ENCODE results near the gene TNF.

The TNF gene

DNA sequence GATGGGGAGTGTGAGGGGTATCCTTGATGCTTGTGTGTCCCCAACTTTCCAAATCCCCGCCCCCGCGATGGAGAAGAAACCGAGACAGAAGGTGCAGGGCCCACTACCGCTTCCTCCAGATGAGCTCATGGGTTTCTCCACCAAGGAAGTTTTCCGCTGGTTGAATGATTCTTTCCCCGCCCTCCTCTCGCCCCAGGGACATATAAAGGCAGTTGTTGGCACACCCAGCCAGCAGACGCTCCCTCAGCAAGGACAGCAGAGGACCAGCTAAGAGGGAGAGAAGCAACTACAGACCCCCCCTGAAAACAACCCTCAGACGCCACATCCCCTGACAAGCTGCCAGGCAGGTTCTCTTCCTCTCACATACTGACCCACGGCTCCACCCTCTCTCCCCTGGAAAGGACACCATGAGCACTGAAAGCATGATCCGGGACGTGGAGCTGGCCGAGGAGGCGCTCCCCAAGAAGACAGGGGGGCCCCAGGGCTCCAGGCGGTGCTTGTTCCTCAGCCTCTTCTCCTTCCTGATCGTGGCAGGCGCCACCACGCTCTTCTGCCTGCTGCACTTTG lies at the start of gene TNF:
TSS of gene TNF (plus strand) at position 231 of the 567 bp plus-strand sequence. CDS start at position 408, 177 bp downstream.
- Histone ChIP-seq H3K9ac (ENCODE audit: low read depth in 1 of 2, low read length in 2 of 2) (peak within 1 kb of the TSS; percentile 35 to 47), H3K4me3 (ENCODE audit: low read length in 2 of 2) (peak within 1 kb of the TSS; percentile 47 to 74), H3K27me3 (ENCODE audit: control insufficient read depth in 2 of 2, insufficient read depth in 2 of 2, low read length in 2 of 2) (peaks cover 0 to 5% of the 10 kb centered on the region in 2 donors)

DNA sequence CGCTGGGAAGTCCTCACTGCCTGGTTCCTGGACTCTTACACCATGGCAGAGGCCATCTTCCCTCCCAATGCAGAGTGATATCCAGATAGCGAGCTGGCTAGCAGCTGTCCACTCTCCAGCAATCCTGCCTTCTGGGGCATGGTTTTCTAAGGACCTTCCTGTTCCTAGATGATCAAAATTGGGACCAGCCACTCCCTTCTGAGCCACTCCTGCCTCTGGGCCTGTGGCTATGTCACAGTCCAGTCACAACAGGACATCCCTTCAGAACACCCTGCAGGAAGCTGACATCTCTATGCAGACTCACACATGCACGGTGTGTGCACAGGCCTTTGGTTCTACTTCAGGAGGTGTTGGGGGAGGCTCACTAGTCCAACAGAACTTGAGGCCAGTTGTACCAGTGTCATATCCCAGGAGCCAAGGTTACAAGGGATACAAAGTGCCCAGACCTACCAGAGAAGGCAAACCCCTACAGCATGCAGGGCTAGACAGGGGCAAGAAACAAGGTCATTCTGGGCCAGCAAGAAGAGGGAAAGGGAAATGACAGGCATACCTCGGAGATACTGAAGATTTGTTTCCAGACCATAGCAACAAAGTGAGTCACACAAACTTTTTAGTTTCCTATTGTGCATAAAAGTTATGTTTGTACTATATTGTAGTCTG lies 49.3 kb upstream of the TNF start:
- H3K9me3 ChIP-seq (ENCODE audit: control insufficient read depth in 2 of 2, low read length in 2 of 2): no peaks in the 10 kb centered on the region
- H3K27ac ChIP-seq (ENCODE audit: low read depth in 2 of 2, low read length in 2 of 2): no peak overlapping the region
- H3K36me3 ChIP-seq (ENCODE audit: control insufficient read depth in 2 of 2, insufficient read depth in 2 of 2, low read length in 2 of 2): peaks cover 12 to 14% of the 10 kb centered on the region in 2 donors

More for the DNA sequence above, at the start of gene TNF:
- Histone ChIP-seq H3K9me3 (ENCODE audit: control insufficient read depth in 2 of 2, low read length in 2 of 2) (no peaks in the 10 kb centered on the region), H3K27ac (ENCODE audit: low read depth in 2 of 2, low read length in 2 of 2) (peak within 1 kb of the TSS; percentile 25 to 68), H3K4me1 (ENCODE audit: control insufficient read depth in 2 of 2, insufficient read depth in 2 of 2, low read length in 2 of 2) (peaks cover 3 to 11% of the 10 kb centered on the region in 2 donors), H3K36me3 (ENCODE audit: control insufficient read depth in 2 of 2, insufficient read depth in 2 of 2, low read length in 2 of 2) (no peaks in the 10 kb centered on the region)

DNA sequence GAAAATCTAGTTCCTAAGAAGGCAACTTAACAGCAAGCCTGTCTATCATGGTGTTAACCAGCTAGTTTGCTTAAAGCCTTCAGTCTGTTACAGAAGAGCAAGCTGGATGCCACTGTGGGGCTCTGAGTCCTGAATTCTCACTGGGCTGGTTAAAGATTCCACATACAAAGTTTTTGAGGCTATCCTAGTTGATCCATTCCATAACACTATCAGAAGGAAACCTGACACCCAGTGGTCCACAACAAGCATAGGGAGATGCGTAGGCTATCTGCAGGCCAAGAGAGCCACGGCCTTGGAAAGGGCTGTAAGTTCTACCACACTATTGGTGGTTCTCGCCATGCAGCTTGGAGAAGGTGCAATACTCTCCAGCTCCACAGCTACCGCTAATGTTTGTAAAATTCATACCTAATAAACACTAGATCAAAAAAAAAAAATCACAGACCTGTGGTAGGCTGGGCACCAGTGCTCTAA lies 47.0 kb upstream of the TNF start:
- no peaks in the 10 kb centered on the region for H3K4me1 ChIP-seq (ENCODE audit: control insufficient read depth in 2 of 2, insufficient read depth in 2 of 2, low read length in 2 of 2)
- H3K27ac ChIP-seq (ENCODE audit: low read depth in 2 of 2, low read length in 2 of 2): no peak overlapping the region
- peaks cover 32% of the 10 kb centered on the region in 2 donors for H3K36me3 ChIP-seq (ENCODE audit: control insufficient read depth in 2 of 2, insufficient read depth in 2 of 2, low read length in 2 of 2)
- H3K9me3 ChIP-seq (ENCODE audit: control insufficient read depth in 2 of 2, low read length in 2 of 2): no peaks in the 10 kb centered on the region
- H3K9ac ChIP-seq (ENCODE audit: low read depth in 1 of 2, low read length in 2 of 2): no peak overlapping the region
- no peak overlapping the region for H3K4me3 ChIP-seq (ENCODE audit: low read length in 2 of 2)
- no peaks in the 10 kb centered on the region for H3K27me3 ChIP-seq (ENCODE audit: control insufficient read depth in 2 of 2, insufficient read depth in 2 of 2, low read length in 2 of 2)

More for the DNA sequence above, 49.3 kb upstream of the TNF start:
- Histone ChIP-seq H3K4me3 (ENCODE audit: low read length in 2 of 2) (no peak overlapping the region), H3K9ac (ENCODE audit: low read depth in 1 of 2, low read length in 2 of 2) (no peak overlapping the region), H3K27me3 (ENCODE audit: control insufficient read depth in 2 of 2, insufficient read depth in 2 of 2, low read length in 2 of 2) (no peaks in the 10 kb centered on the region), H3K4me1 (ENCODE audit: control insufficient read depth in 2 of 2, insufficient read depth in 2 of 2, low read length in 2 of 2) (no peaks in the 10 kb centered on the region)

DNA sequence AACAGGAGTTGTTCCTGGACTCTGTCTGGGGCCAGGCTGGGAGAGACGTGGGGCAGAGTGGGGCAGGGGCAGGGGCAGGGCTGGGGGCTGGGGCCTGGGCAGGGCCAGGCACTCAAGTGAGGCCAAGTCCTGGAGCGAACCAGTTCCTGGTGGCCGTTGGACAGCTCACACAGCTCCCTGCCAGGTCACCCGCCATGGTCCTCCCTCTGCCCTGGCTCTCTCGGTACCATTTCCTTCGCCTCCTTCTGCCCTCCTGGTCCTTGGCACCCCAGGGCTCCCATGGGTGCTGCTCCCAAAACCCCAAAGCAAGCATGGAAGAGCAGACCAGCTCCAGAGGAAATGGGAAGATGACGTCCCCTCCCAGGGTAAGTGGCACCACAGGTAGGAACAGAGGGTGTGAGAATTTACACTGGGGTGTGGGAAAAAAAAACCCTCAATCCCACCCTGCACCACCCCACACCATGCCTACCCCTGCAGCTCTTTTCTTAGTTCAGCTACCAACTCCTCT lies 46.5 kb upstream of the TNF start, which contains the start of gene MCCD1:
TSS of gene MCCD1 (plus strand) at position 142 of the 508 bp plus-strand sequence. CDS start at position 195, 53 bp downstream.
- Histone ChIP-seq H3K4me1 (ENCODE audit: control insufficient read depth in 2 of 2, insufficient read depth in 2 of 2, low read length in 2 of 2) (no peaks in the 10 kb centered on the region), H3K9ac (ENCODE audit: low read depth in 1 of 2, low read length in 2 of 2) (no peak within 1 kb of the TSS), H3K27ac (ENCODE audit: low read depth in 2 of 2, low read length in 2 of 2) (no peak within 1 kb of the TSS), H3K4me3 (ENCODE audit: low read length in 2 of 2) (no peak within 1 kb of the TSS), H3K9me3 (ENCODE audit: control insufficient read depth in 2 of 2, low read length in 2 of 2) (no peaks in the 10 kb centered on the region), H3K36me3 (ENCODE audit: control insufficient read depth in 2 of 2, insufficient read depth in 2 of 2, low read length in 2 of 2) (peaks cover 38% of the 10 kb centered on the region in 2 donors), H3K27me3 (ENCODE audit: control insufficient read depth in 2 of 2, insufficient read depth in 2 of 2, low read length in 2 of 2) (no peaks in the 10 kb centered on the region)

DNA sequence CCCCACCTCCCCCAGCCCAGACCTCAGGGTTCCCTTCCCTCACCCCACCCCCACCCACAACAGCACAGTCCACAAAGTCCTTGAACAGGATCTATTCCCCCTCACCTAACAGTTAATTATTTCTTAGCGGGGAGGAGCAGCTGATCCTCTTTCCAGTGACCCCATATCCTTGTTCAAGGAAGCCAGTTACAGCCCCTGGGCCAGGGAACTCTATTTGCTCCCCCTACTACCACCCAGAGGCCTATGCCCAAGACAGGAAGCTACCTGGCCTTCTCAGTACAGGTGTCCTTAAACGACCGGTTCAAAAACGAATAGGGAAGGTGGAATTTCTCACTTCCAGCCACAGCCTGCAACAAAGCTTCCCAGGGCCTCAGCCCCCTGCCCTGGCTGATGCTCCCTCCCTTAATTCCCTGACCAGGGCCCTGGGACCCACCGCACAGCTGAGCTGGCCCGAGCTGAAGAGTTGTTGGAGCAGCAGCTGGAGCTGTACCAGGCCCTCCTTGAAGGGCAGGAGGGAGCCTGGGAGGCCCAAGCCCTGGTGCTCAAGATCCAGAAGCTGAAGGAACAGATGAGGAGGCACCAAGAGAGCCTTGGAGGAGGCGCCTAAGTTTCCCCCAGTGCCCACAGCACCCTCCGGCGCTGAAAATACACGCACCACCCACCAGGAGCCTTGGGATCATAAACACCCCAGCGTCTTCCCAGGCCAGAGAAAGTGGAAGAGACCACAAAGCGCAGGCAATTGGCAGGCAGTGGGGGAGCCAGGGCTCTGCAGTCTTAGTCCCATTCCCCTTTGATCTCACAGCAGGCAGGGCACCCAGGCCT lies 45.8 kb upstream of the TNF start:
- Histone ChIP-seq H3K36me3 (ENCODE audit: control insufficient read depth in 2 of 2, insufficient read depth in 2 of 2, low read length in 2 of 2) (peaks cover 43 to 44% of the 10 kb centered on the region in 2 donors), H3K27ac (ENCODE audit: low read depth in 2 of 2, low read length in 2 of 2) (no peak overlapping the region), H3K9me3 (ENCODE audit: control insufficient read depth in 2 of 2, low read length in 2 of 2) (no peaks in the 10 kb centered on the region), H3K9ac (ENCODE audit: low read depth in 1 of 2, low read length in 2 of 2) (no peak overlapping the region), H3K27me3 (ENCODE audit: control insufficient read depth in 2 of 2, insufficient read depth in 2 of 2, low read length in 2 of 2) (no peaks in the 10 kb centered on the region), H3K4me1 (ENCODE audit: control insufficient read depth in 2 of 2, insufficient read depth in 2 of 2, low read length in 2 of 2) (no peaks in the 10 kb centered on the region), H3K4me3 (ENCODE audit: low read length in 2 of 2) (no peak overlapping the region)

DNA sequence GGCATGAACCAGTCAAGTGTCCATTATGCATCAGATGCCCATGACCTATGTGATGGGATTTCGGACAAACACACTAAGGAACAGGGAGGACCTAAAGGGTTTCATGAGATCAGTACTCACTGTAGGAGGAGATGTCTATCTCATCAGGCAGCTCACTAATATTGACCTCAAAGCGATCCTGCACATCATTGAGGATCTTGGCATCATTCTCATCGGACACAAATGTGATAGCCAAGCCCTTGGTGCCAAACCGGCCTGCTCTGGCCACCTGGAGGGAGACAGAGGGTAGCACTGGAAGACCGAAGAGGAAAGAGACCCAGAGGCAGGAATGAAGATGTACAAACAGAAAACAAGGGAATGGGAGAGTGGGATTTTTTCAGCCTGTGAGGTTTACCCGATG lies 44.7 kb upstream of the TNF start:
- H3K9me3 ChIP-seq (ENCODE audit: control insufficient read depth in 2 of 2, low read length in 2 of 2): no peaks in the 10 kb centered on the region
- H3K4me1 ChIP-seq (ENCODE audit: control insufficient read depth in 2 of 2, insufficient read depth in 2 of 2, low read length in 2 of 2): no peaks in the 10 kb centered on the region
- H3K4me3 ChIP-seq (ENCODE audit: low read length in 2 of 2): no peak overlapping the region
- peaks cover 55 to 56% of the 10 kb centered on the region in 2 donors for H3K36me3 ChIP-seq (ENCODE audit: control insufficient read depth in 2 of 2, insufficient read depth in 2 of 2, low read length in 2 of 2)
- no peak overlapping the region for H3K27ac ChIP-seq (ENCODE audit: low read depth in 2 of 2, low read length in 2 of 2)
- no peaks in the 10 kb centered on the region for H3K27me3 ChIP-seq (ENCODE audit: control insufficient read depth in 2 of 2, insufficient read depth in 2 of 2, low read length in 2 of 2)
- H3K9ac ChIP-seq (ENCODE audit: low read depth in 1 of 2, low read length in 2 of 2): no peak overlapping the region

DNA sequence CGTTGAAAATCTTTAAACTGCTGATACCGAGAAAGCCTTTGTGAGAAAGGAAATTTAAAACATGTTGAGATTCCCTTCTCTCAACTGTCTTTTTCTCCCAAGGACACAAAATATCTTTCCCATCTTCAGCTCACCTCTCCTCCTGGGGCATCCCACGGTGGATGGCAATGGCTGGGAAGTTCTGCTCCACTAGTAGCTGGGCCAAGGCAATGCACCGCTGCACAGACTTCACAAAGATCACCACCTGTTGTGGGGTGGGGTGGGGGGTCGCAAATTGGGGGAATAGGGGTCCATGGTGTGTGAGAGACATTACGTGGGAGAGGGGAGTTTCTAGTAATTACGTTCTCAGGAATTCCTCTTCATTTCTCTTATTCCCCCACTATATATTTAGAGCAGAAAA lies 44.2 kb upstream of the TNF start:
- no peak overlapping the region for H3K27ac ChIP-seq (ENCODE audit: low read depth in 2 of 2, low read length in 2 of 2)
- H3K9me3 ChIP-seq (ENCODE audit: control insufficient read depth in 2 of 2, low read length in 2 of 2): no peaks in the 10 kb centered on the region
- no peaks in the 10 kb centered on the region for H3K4me1 ChIP-seq (ENCODE audit: control insufficient read depth in 2 of 2, insufficient read depth in 2 of 2, low read length in 2 of 2)
- no peak overlapping the region for H3K9ac ChIP-seq (ENCODE audit: low read depth in 1 of 2, low read length in 2 of 2)
- H3K36me3 ChIP-seq (ENCODE audit: control insufficient read depth in 2 of 2, insufficient read depth in 2 of 2, low read length in 2 of 2): peaks cover 60 to 61% of the 10 kb centered on the region in 2 donors
- H3K4me3 ChIP-seq (ENCODE audit: low read length in 2 of 2): no peak overlapping the region
- no peaks in the 10 kb centered on the region for H3K27me3 ChIP-seq (ENCODE audit: control insufficient read depth in 2 of 2, insufficient read depth in 2 of 2, low read length in 2 of 2)

DNA sequence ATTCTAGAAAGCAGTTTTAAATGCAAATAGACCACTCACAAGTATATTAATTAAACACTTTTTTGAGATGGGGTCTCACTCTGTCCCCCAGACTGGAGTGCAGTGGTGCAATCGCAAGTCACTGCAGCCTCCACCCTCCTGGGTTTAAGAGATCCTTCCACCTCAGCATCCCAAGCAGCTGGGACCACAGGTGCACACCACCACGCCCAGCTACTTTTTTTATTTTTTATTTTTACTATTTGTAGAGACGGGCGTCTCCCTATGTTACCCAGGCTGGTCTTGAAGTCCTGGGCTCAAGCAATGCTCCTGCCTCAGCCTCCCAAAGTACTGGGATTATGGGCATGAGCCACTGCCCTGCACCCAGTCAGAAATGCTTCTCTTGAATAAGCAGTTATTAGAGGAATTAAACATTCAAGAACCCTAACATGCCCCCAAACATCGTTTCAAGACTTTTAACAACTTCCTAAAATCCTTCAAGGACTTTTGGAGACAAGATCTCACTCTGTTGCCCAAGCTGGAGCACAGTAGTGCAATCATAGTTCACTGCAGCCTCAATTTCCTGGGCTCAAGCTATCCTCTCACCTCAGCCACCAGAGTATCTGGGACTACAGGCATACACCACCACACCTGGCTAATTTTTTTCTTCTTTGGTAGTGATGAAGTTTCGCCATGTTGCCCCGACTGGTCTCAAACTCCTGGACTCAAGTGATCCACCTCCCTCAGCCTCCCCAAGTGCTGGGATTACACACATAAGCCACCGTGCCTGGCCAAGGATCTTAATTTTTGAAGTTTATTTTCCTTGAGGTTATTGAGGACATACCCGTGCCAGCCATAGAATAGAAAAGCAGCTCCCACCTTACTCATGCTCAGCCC lies 43.4 kb upstream of the TNF start:
- H3K27ac ChIP-seq (ENCODE audit: low read depth in 2 of 2, low read length in 2 of 2): no peak overlapping the region
- H3K9ac ChIP-seq (ENCODE audit: low read depth in 1 of 2, low read length in 2 of 2): no peak overlapping the region
- no peak overlapping the region for H3K4me3 ChIP-seq (ENCODE audit: low read length in 2 of 2)
- no peaks in the 10 kb centered on the region for H3K4me1 ChIP-seq (ENCODE audit: control insufficient read depth in 2 of 2, insufficient read depth in 2 of 2, low read length in 2 of 2)
- no peaks in the 10 kb centered on the region for H3K9me3 ChIP-seq (ENCODE audit: control insufficient read depth in 2 of 2, low read length in 2 of 2)
- H3K27me3 ChIP-seq (ENCODE audit: control insufficient read depth in 2 of 2, insufficient read depth in 2 of 2, low read length in 2 of 2): no peaks in the 10 kb centered on the region
- H3K36me3 ChIP-seq (ENCODE audit: control insufficient read depth in 2 of 2, insufficient read depth in 2 of 2, low read length in 2 of 2): peaks cover 66 to 68% of the 10 kb centered on the region in 2 donors

DNA sequence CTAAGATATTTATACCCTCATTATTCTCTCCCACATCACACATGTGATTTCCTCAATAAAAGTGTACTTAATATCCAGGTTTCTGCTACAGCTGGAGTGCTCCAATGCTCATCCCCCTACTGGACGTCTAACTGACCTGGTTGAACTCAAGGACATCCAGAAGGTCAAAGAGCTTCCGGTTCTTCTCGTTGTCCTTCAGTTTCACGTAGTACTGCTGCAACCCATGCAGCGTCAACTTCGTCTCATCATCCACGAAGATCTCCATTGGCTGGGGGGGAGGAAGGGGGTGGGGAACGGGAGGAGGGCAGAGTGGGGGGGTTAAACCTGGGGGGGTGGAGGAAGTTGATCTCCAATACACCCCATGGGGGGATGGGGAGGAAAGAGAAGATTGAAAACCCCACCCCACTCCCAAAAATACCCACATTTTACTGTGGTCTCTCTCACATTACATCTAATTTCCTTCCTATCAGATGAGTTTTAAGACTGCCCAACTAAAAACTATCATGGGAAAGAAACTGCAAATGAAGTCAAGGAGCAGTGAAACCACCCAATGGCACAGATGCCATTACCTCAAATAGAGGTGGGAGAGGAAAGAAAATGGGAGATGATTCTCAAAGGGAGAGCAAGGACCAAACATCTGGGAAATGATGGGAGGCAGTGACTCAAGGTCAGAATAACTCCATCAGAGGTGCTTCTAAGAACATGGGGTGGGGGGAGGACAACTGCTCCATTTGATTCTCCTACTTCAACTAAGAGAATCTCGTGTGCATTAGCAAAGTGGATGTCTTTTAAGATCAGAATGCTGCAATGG lies 42.5 kb upstream of the TNF start:
- H3K4me1 ChIP-seq (ENCODE audit: control insufficient read depth in 2 of 2, insufficient read depth in 2 of 2, low read length in 2 of 2): no peaks in the 10 kb centered on the region
- no peaks in the 10 kb centered on the region for H3K27me3 ChIP-seq (ENCODE audit: control insufficient read depth in 2 of 2, insufficient read depth in 2 of 2, low read length in 2 of 2)
- H3K27ac ChIP-seq (ENCODE audit: low read depth in 2 of 2, low read length in 2 of 2): no peak overlapping the region
- peaks cover 66 to 71% of the 10 kb centered on the region in 2 donors for H3K36me3 ChIP-seq (ENCODE audit: control insufficient read depth in 2 of 2, insufficient read depth in 2 of 2, low read length in 2 of 2)
- no peak overlapping the region for H3K9ac ChIP-seq (ENCODE audit: low read depth in 1 of 2, low read length in 2 of 2)
- H3K4me3 ChIP-seq (ENCODE audit: low read length in 2 of 2): no peak overlapping the region
- H3K9me3 ChIP-seq (ENCODE audit: control insufficient read depth in 2 of 2, low read length in 2 of 2): no peaks in the 10 kb centered on the region
